Activated T-helper 1 cell treated with anti-CD3 and anti-CD28 coated beads, Interleukin-12 subunit alpha, Interleukin-12 subunit beta, Interleukin-2, Interleukin-4 antibody, amounts not matched to agents 30 ng/mL and 10 ng/mL and 1 ng/mL, durations not matched to agents 14 hours and 24 hours and 36 hours (primary cell): Measurements from ENCODE around the gene METRNL. TPM values are rescaled to one million over a fixed set of nuclear protein-coding genes. Genes with fewer than 3 reads are reported as not detected.
A peak's percentile ranks its signal among the peaks of the same experiment; 100 is the strongest.

Experiments
- DNase-seq: peaks from one replicate; pipeline ENCODE4 v3.0.0; 2021; ENCODE audit warnings: low spot score
- H3K27ac Mint-ChIP-seq: one replicate; pipeline ENCODE4 v1.8.0; 2021; ENCODE audit warnings: mild to moderate bottlenecking, mixed read lengths
- H3K27me3 Mint-ChIP-seq: one replicate; pipeline ENCODE4 v1.8.0; 2022; ENCODE audit warnings: mild to moderate bottlenecking, moderate library complexity, mixed read lengths; ENCODE audit not compliant: insufficient read depth
- H3K36me3 Mint-ChIP-seq: one replicate; pipeline ENCODE4 v1.8.0; 2021; ENCODE audit warnings: low read depth, mixed read lengths
- H3K4me1 Mint-ChIP-seq: one replicate; pipeline ENCODE4 v1.8.0; 2021; ENCODE audit warnings: low read depth, mixed read lengths
- H3K4me3 Mint-ChIP-seq: one replicate; pipeline ENCODE4 v1.8.0; 2021; ENCODE audit warnings: mild to moderate bottlenecking, moderate library complexity, mixed read lengths
- H3K9me3 Mint-ChIP-seq: one replicate; pipeline ENCODE4 v1.8.0; 2021; ENCODE audit warnings: mixed read lengths
- intact Hi-C: fragments of 100-400 bp; cut with micrococcal nuclease; formaldehyde crosslinking; loops from one replicate; pipeline ENCODE4 v1.15.1; 2024
- total RNA-seq: library from RNA; stranded (reverse); gene quantifications from 2 replicates; pipeline ENCODE4 v1.2.3, GENCODE V29; 2022

Gene METRNL
- total RNA-seq, 1 donor from 2014 or later: 31.1 TPM

GRCh38 chr17:83081684-83082201 is 2.3 kb downstream of the METRNL start:
- H3K36me3 Mint-ChIP-seq: peaks cover 18% of the 10 kb centered on the region
- intact Hi-C loops: loop anchor here (5.0 kb wide), 1 partner anchor 204 kb away; no protein-coding TSS in a partner anchor
- no peak for DNase-seq
- H3K9me3 Mint-ChIP-seq: no peaks in the 10 kb centered on the region
- peaks cover 8% of the 10 kb centered on the region for H3K27me3 Mint-ChIP-seq
- peak overlapping the region; percentile 85 for H3K27ac Mint-ChIP-seq
- peaks cover 39% of the 10 kb centered on the region for H3K4me1 Mint-ChIP-seq
- peak overlapping the region; percentile 80 for H3K4me3 Mint-ChIP-seq

GRCh38 chr17:83082424-83082823 is 3.0 kb downstream of the METRNL start:
- Mint-ChIP-seq H3K4me3 (peak overlapping the region; percentile 80), H3K9me3 (no peaks in the 10 kb centered on the region), H3K36me3 (peaks cover 18% of the 10 kb centered on the region), H3K4me1 (peaks cover 39% of the 10 kb centered on the region), H3K27ac (peak overlapping the region; percentile 85), H3K27me3 (peaks cover 4% of the 10 kb centered on the region)
- intact Hi-C loops: loop anchor here (5.0 kb wide), 1 partner anchor 205 kb away; no protein-coding TSS in a partner anchor
- DNase-seq: no peak

DNA sequence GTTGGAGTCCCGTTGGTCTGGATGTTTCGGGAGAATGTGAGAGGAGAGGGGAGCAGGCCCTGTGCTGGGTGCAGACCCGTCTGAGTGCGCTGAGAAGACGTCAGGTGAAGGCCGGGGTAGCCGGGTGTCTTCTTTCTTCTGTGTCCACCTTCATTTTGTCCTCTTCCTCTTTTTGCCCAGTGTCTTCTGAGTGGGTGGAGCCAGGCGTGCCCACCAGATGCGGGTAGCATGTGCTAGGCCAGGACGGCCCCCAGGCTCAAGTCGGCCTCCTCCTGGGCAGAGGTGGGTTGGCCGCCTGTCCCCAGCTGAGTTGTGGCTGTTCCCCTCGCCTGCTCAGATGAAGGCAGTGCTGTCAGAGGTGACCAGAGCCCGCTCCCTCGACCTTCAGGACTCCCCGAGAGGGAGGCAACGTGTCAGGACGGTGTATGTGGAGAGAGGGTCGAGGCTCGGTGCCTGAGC is 3.5 kb downstream of the METRNL start:
- Mint-ChIP-seq H3K9me3 (no peaks in the 10 kb centered on the region), H3K27ac (peak overlapping the region; percentile 85), H3K36me3 (peaks cover 18% of the 10 kb centered on the region), H3K27me3 (peaks cover 3% of the 10 kb centered on the region), H3K4me3 (peak overlapping the region; percentile 80), H3K4me1 (peaks cover 39% of the 10 kb centered on the region)
- no peak for DNase-seq
- intact Hi-C loops: loop anchor here (1.0 to 5.0 kb wide), 3 partner anchors 117 to 219 kb away; no protein-coding TSS in a partner anchor

- Mint-ChIP-seq H3K36me3 (peaks cover 18% of the 10 kb centered on the region), H3K27me3 (no peaks in the 10 kb centered on the region), H3K4me1 (peaks cover 39% of the 10 kb centered on the region), H3K9me3 (no peaks in the 10 kb centered on the region), H3K4me3 (peak overlapping the region; percentile 80), H3K27ac (peak overlapping the region; percentile 85)
- DNase-seq: peak; percentile 50
- intact Hi-C loops: loop anchor here (1.0 to 5.0 kb wide), 4 partner anchors 32 to 219 kb away; no protein-coding TSS in a partner anchor
Measured at GRCh38 chr17:83083368-83084201, 4.2 kb downstream of the METRNL start.

GRCh38 chr17:83084214-83084613 is 4.8 kb downstream of the METRNL start:
- H3K27ac Mint-ChIP-seq: peak overlapping the region; percentile 85
- H3K4me3 Mint-ChIP-seq: peak overlapping the region; percentile 80
- DNase-seq: no peak
- peaks cover 39% of the 10 kb centered on the region for H3K4me1 Mint-ChIP-seq
- H3K27me3 Mint-ChIP-seq: no peaks in the 10 kb centered on the region
- intact Hi-C loops: loop anchor here (1.0 to 5.0 kb wide), 2 partner anchors 33 to 207 kb away; no protein-coding TSS in a partner anchor
- no peaks in the 10 kb centered on the region for H3K9me3 Mint-ChIP-seq
- peaks cover 18% of the 10 kb centered on the region for H3K36me3 Mint-ChIP-seq

DNA sequence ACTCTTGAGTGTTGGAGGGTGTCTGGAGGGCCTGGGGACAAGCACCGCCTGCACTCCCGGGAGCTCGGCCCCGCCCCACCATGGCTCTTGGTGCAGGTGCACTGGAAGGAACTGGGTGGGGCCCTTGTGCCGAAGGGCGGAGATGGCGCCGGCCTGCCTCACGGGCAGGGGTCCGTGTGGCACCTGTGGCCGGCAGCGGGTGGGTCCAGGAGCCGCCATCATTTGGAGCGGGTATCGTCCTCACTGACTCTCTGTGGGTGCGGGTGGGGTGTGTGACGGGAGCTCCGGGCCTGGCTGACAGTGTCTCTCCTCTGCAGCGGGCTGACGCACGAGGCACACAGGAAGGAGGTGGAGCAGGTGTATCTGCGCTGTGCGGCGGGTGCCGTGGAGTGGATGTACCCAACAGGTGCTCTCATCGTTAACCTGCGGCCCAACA is 5.2 kb downstream of the METRNL start:
- peak overlapping the region; percentile 61 for H3K4me3 Mint-ChIP-seq
- H3K36me3 Mint-ChIP-seq: peaks cover 18% of the 10 kb centered on the region
- peaks cover 39% of the 10 kb centered on the region for H3K4me1 Mint-ChIP-seq
- intact Hi-C loops: loop anchor here (1.0 to 5.0 kb wide), 3 partner anchors 33 to 207 kb away; no protein-coding TSS in a partner anchor
- DNase-seq: no peak
- no peaks in the 10 kb centered on the region for H3K9me3 Mint-ChIP-seq
- peak overlapping the region; percentile 85 for H3K27ac Mint-ChIP-seq
- no peaks in the 10 kb centered on the region for H3K27me3 Mint-ChIP-seq

DNA sequence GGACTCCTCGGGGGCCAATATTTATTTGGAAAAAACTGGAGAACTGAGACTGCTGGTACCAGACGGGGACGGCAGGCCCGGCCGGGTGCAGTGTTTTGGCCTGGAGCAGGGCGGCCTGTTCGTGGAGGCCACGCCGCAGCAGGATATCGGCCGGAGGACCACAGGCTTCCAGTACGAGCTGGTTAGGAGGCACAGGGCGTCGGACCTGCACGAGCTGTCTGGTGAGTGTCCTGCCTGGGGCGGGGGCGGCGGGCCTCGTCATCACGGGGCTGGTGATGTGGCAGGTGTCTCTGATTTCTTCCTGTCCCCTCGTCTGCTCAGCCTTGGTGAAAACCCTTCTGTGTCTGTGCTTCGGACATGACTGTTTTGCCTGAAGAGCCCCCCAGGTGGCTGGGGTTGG is 5.7 kb downstream of the METRNL start:
- intact Hi-C loops: loop anchor here (5.0 kb wide), 1 partner anchor 37 kb away; no protein-coding TSS in a partner anchor
- DNase-seq: no peak
- peaks cover 39% of the 10 kb centered on the region for H3K4me1 Mint-ChIP-seq
- no peaks in the 10 kb centered on the region for H3K9me3 Mint-ChIP-seq
- H3K36me3 Mint-ChIP-seq: peaks cover 18% of the 10 kb centered on the region
- peak overlapping the region; percentile 61 for H3K4me3 Mint-ChIP-seq
- H3K27me3 Mint-ChIP-seq: no peaks in the 10 kb centered on the region
- no peak overlapping the region for H3K27ac Mint-ChIP-seq

GRCh38 chr17:83085526-83086198 is 6.3 kb downstream of the METRNL start:
- intact Hi-C loops: loop anchor here (5.0 kb wide), 1 partner anchor 37 kb away; no protein-coding TSS in a partner anchor
- DNase-seq: no peak
- no peak overlapping the region for H3K4me3 Mint-ChIP-seq
- H3K27me3 Mint-ChIP-seq: no peaks in the 10 kb centered on the region
- peaks cover 19% of the 10 kb centered on the region for H3K36me3 Mint-ChIP-seq
- H3K9me3 Mint-ChIP-seq: no peaks in the 10 kb centered on the region
- H3K27ac Mint-ChIP-seq: no peak overlapping the region
- peaks cover 39% of the 10 kb centered on the region for H3K4me1 Mint-ChIP-seq

DNA sequence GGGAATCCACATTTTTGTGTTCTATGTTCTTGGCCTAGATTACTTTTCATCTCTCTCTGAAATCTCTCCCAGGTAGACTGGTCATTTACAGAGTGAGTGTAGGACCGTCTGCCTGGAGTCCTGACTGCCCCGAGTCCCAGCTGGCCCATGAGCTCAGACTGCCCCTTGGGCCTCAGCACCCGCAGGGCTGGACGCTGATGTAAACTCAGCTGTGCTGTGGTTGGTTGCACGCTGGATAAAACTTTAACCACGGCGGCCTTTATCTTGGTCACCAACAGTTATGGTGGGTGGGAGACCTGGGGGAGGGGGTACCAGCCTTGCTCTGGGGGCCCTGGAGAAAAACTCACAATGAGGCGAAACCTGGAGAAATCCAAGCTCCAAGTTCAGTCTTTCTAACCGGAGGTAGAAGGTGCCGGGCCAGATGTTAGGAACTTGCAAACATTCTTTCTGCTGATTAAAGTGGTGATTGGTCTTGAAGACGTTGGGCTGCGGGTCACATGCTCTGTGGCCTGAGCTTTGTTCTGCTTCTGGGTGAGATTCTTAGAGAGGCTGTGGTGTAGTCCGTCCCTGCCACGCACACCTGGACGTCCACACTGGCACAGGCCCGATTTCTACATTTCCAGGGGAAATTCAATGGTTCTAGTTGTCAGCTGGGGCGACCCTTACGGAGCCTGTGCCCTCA is 6.9 kb downstream of the METRNL start:
- no peaks in the 10 kb centered on the region for H3K27me3 Mint-ChIP-seq
- no peak overlapping the region for H3K4me3 Mint-ChIP-seq
- H3K27ac Mint-ChIP-seq: no peak overlapping the region
- DNase-seq: no peak
- peaks cover 20% of the 10 kb centered on the region for H3K36me3 Mint-ChIP-seq
- H3K4me1 Mint-ChIP-seq: peaks cover 39% of the 10 kb centered on the region
- H3K9me3 Mint-ChIP-seq: no peaks in the 10 kb centered on the region
- intact Hi-C loops: loop anchor here (5.0 kb wide), 1 partner anchor 36 kb away; no protein-coding TSS in a partner anchor

- Mint-ChIP-seq H3K9me3 (no peaks in the 10 kb centered on the region), H3K27me3 (no peaks in the 10 kb centered on the region), H3K27ac (no peak overlapping the region), H3K4me3 (no peak overlapping the region), H3K4me1 (peaks cover 33% of the 10 kb centered on the region), H3K36me3 (peaks cover 20% of the 10 kb centered on the region)
- intact Hi-C loops: loop anchor here (5.0 kb wide), 1 partner anchor 35 kb away; no protein-coding TSS in a partner anchor
- DNase-seq: no peak
Measured at GRCh38 chr17:83086907-83087787, 7.7 kb downstream of the METRNL start.

- H3K9me3 Mint-ChIP-seq: no peaks in the 10 kb centered on the region
- intact Hi-C loops: loop anchor here (5.0 kb wide), 1 partner anchor 34 kb away; no protein-coding TSS in a partner anchor
- H3K4me3 Mint-ChIP-seq: no peak overlapping the region
- peaks cover 13% of the 10 kb centered on the region for H3K36me3 Mint-ChIP-seq
- H3K27ac Mint-ChIP-seq: no peak overlapping the region
- H3K27me3 Mint-ChIP-seq: no peaks in the 10 kb centered on the region
- DNase-seq: no peak
- peaks cover 26% of the 10 kb centered on the region for H3K4me1 Mint-ChIP-seq
Measured at GRCh38 chr17:83087788-83088360, 8.5 kb downstream of the METRNL start.
